ENCODE results near the gene TCF15. TPM values are rescaled to one million over a fixed set of nuclear protein-coding genes. Genes with fewer than 3 reads are reported as not detected.

TCF15 gene
- total and polyA plus RNA-seq, 2 of the 13 experiments (the other 11 are each of a cell fraction or from before 2014, with no cell fraction given), result not detected

- 0 out of 2 replicates have a peak, but pooled peaks have one; percentile 21 for TF ChIP-seq AHDC1 (CRISPR knock-in tag; IDR thresholded peaks at IDR 0.05; ENCODE audit: borderline replicate concordance)
- TF ChIP-seq ZNF639 (CRISPR knock-in tag; conservative IDR thresholded peaks at IDR 0.05), result no peak
- TF ChIP-seq ARHGAP35 (CRISPR knock-in tag; IDR thresholded peaks at IDR 0.05; ENCODE audit: borderline replicate concordance), result 0 out of 2 replicates have a peak, but pooled peaks have one; percentile 8
- TF ChIP-seq SMAD3 (CRISPR knock-in tag; IDR thresholded peaks at IDR 0.05), result no peak
- no peak for TF ChIP-seq BORCS8-MEF2B (CRISPR knock-in tag; IDR thresholded peaks at IDR 0.05)
- TF ChIP-seq ZNF317 (CRISPR knock-in tag; IDR thresholded peaks at IDR 0.05), result 0 out of 2 replicates have a peak, but pooled peaks have one; percentile 17
- TF ChIP-seq ZNF282 (IDR thresholded peaks at IDR 0.05; ENCODE audit: partially characterized antibody), result no peak
- 0 out of 2 replicates have a peak, but pooled peaks have one; percentile 8 for TF ChIP-seq ZNF788 (CRISPR knock-in tag; IDR thresholded peaks at IDR 0.05; ENCODE audit: borderline replicate concordance)
- TF ChIP-seq MAFG (CRISPR knock-in tag; IDR thresholded peaks at IDR 0.05), result no peak
- TF ChIP-seq PHB2 (IDR thresholded peaks at IDR 0.05; ENCODE audit: partially characterized antibody), result no peak
- TF ChIP-seq ZNF547 (CRISPR knock-in tag; IDR thresholded peaks at IDR 0.05), result no peak
- peak; percentile 69; the same call in 1 of the 2 replicates for TF ChIP-seq KDM5B (CRISPR knock-in tag; IDR thresholded peaks at IDR 0.05; ENCODE audit: borderline replicate concordance)
- TF ChIP-seq HMG20B (CRISPR knock-in tag; conservative IDR thresholded peaks at IDR 0.05), result no peak
- TF ChIP-seq KMT2A (CRISPR knock-in tag; IDR thresholded peaks at IDR 0.05), result no peak
- peak; percentile 35; the same call in 1 of the 2 replicates for TF ChIP-seq ZKSCAN1 (IDR thresholded peaks at IDR 0.05; ENCODE audit: low read length)
- TF ChIP-seq SMAD1 (CRISPR knock-in tag; IDR thresholded peaks at IDR 0.05; ENCODE audit: borderline replicate concordance, low read depth), result no peak
- no peak for TF ChIP-seq ATF4 (CRISPR knock-in tag; IDR thresholded peaks at IDR 0.05)
- TF ChIP-seq RXRA (CRISPR knock-in tag; IDR thresholded peaks at IDR 0.05), result peak; percentile 49; the same call in 1 of the 2 replicates
- peak; percentile 63; the same call in 1 of the 2 replicates for TF ChIP-seq SPEN (CRISPR knock-in tag; IDR thresholded peaks at IDR 0.05; ENCODE audit: low read depth)
- TF ChIP-seq NR2F1 (CRISPR knock-in tag; IDR thresholded peaks at IDR 0.05), result peak in 1 of 2 experiments; percentile 38; a peak in 1 of 4 replicates
These were observed 31.4 kb upstream of the TCF15 start (continued) for GRCh38 chr20:641516-641875.

All from HepG2 (cell line).